Measurements from ENCODE around the gene CCDC169. TPM values are rescaled to one million over a fixed set of nuclear protein-coding genes. Genes with fewer than 3 reads are reported as not detected.
"Not testable (repeated sequence)": the region's sequence is repeated elsewhere in the genome, so short reads cannot be mapped to it uniquely, and the experiment has no call there.

The CCDC169 gene
- total RNA-seq: under 1 TPM; 0.46 to 0.62 TPM

GRCh38 chr13:36297366-36298338 lies at the start of gene CCDC169:
Gene CCDC169 (minus strand): TSS chr13:36297814. CDS start chr13:36297719, 95 bp downstream.
- DNase-seq (ENCODE audit: low spot score in 2 of 2): peak; percentile 55 to 66
- peak; percentile 94 for ATAC-seq
- Mint-ChIP-seq H3K27ac (peak within 1 kb of the TSS in 1 of 2 donors; percentile 22), H3K9me3 (no peaks in the 10 kb centered on the region), H3K36me3 (peaks cover 6% of the 10 kb centered on the region in 2 donors)

GRCh38 chr13:36346222-36347083 lies 48.8 kb upstream of the CCDC169 start, which contains the start of gene SPART:
Gene SPART (minus strand): TSS chr13:36346394. CDS start chr13:36335830, 10,564 bp downstream.
- DNase-seq (ENCODE audit: low spot score in 2 of 2) (peak; percentile 84 to 86), ATAC-seq (peak; percentile 87 to 91)
- peaks cover 0 to 6% of the 10 kb centered on the region in 2 donors for H3K36me3 Mint-ChIP-seq
- H3K27ac Mint-ChIP-seq: peak within 1 kb of the TSS; percentile 92 to 98
- H3K9me3 Mint-ChIP-seq: no peaks in the 10 kb centered on the region

DNA sequence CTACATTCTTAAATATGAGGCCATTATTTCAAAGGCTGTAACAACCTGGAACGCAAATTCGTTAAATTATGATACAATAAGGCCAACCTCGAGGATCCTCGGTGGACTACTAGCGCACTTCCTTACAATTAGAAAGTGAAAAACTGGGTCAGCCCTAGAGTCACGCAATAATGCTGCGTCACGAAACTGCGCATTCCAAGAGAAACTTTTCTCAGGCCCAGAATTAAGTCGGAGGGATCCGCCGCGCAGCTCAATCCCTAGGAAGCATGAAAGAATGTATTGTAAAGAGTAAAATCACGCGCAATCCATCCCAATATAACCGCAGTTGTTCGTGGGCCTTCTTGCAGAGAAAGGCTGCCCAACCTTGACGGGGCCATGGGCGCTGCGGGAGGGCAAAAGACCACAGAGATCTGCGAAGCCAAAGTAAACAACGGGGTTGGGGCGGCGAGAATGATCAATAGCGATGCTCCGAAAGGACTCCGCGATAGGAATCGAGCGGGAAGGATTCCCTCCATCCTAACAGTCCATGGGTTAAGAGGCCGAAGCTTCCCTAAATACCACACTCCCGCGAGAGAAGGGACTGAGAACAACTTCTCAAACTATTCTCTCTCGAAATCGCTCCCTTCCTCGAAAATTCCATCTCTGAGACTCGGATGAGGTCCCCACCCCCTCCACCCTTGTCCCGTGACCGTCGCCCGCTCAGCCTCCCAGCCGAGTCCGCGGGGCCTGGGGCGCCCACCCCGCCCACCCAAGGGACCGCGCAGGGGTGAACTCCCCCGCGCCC lies 48.0 kb upstream of the CCDC169 start:
- DNase-seq (ENCODE audit: low spot score in 2 of 2): peak in 1 of 2 donors; percentile 41
- ATAC-seq: peak; percentile 21 to 25
- peaks cover 0 to 6% of the 10 kb centered on the region in 2 donors for H3K36me3 Mint-ChIP-seq
- no peaks in the 10 kb centered on the region for H3K9me3 Mint-ChIP-seq
- peak overlapping the region; percentile 92 to 94 for H3K27ac Mint-ChIP-seq

DNA sequence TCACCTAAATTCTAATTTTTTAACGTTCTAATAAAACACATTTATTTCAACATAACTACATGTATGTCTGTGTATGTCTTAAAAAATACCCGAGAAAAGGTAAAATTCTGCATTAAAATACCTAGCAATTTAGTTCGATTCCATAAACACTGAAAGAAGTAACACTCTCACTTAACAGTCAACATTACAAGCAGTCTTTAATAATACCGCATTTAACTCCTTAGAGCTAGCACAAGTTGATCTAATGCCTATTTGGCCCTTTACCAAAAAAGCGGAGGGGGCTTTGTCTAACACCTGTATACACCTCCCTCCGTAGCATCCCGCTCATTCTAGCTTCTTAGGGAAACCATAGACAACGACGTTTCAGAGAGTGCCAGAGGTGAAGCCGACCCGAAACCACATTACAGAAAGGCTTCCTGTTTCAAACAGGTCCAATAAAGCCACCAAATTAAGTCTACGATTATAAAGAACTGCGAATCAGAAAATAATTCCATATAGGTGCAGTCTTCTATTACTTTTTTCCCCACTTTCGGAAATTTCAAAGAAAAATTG lies 47.3 kb upstream of the CCDC169 start:
- no peaks in the 10 kb centered on the region for H3K9me3 Mint-ChIP-seq
- peak overlapping the region; percentile 92 to 94 for H3K27ac Mint-ChIP-seq
- ATAC-seq (no peak), DNase-seq (ENCODE audit: low spot score in 2 of 2) (no peak)
- peaks cover 0 to 6% of the 10 kb centered on the region in 2 donors for H3K36me3 Mint-ChIP-seq

- H3K27ac Mint-ChIP-seq: no peak overlapping the region
- H3K36me3 Mint-ChIP-seq: peaks cover 0 to 6% of the 10 kb centered on the region in 2 donors
- DNase-seq (ENCODE audit: low spot score in 2 of 2) (no peak), ATAC-seq (no peak)
- H3K9me3 Mint-ChIP-seq: no peaks in the 10 kb centered on the region
Observed at GRCh38 chr13:36344173-36344572, 46.6 kb upstream of the CCDC169 start.

GRCh38 chr13:36343766-36344165 lies 46.2 kb upstream of the CCDC169 start:
- no peak for ATAC-seq
- peaks cover 0 to 9% of the 10 kb centered on the region in 2 donors for H3K36me3 Mint-ChIP-seq
- peak overlapping the region in 1 of 2 donors; percentile 1 for H3K27ac Mint-ChIP-seq

GRCh38 chr13:36342715-36343114 lies 45.1 kb upstream of the CCDC169 start:
- peaks cover 0 to 15% of the 10 kb centered on the region in 2 donors for H3K36me3 Mint-ChIP-seq
- no peak overlapping the region for H3K27ac Mint-ChIP-seq
- ATAC-seq (no peak), DNase-seq (ENCODE audit: low spot score in 2 of 2) (no peak)
- H3K9me3 Mint-ChIP-seq: no peaks in the 10 kb centered on the region

More at GRCh38 chr13:36343766-36344165, 46.2 kb upstream of the CCDC169 start:
- H3K9me3 Mint-ChIP-seq: no peaks in the 10 kb centered on the region
- no peak for DNase-seq (ENCODE audit: low spot score in 2 of 2)

DNA sequence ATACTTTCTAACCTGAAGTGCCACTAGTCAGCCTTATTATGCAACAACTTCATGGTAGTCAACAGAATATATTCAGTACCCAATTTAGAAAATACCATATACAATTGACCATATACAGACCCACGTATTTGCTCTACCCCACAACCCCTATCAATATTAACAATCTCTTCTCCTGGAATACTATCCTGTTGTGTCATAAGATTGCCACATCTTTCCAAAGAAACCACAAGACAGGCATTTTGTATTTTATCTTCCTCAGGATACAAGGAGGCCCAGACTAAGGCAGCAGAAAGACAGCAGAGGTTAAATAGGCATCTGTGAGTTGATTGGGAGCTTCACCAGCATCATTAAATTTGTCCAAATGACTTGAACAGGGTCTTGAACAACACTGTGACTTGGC lies 44.1 kb upstream of the CCDC169 start:
- no peak for DNase-seq (ENCODE audit: low spot score in 2 of 2)
- H3K36me3 Mint-ChIP-seq: peaks cover 0 to 20% of the 10 kb centered on the region in 2 donors
- H3K9me3 Mint-ChIP-seq: no peaks in the 10 kb centered on the region
- no peak for ATAC-seq
- H3K27ac Mint-ChIP-seq: no peak overlapping the region

DNA sequence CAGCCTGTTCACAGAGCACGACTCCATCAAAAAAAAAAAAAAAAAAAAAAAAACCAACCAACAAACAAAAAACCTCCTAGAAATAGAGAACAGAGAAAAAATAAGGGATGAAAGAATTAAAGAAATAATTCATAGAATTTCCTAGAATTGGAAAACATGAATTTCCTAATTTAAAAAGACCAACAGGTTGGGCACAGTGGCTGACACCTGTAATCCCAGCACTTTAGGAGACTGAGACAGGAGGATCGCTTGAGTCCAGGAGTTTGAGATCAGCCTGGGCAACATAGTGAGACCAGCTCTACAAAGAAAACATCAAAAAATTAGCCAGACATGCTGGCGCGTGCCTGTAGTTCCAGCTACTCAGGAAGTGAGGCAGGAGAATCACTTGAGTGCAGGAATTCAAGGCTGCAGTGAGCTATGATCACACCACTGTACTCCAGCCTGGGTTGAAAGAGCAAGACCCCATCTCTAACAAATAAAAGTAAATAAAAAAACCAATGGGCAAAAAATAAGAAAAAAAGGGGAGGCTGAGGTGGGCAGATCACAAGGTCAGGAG lies 42.1 kb upstream of the CCDC169 start:
- ATAC-seq: no peak
- no peak for DNase-seq (ENCODE audit: low spot score in 2 of 2)
- Mint-ChIP-seq H3K36me3 (peaks cover 0 to 14% of the 10 kb centered on the region in 2 donors), H3K9me3 (no peaks in the 10 kb centered on the region), H3K27ac (no peak overlapping the region)

- DNase-seq (ENCODE audit: low spot score in 2 of 2) (no peak), ATAC-seq (no peak)
- no peak overlapping the region for H3K27ac Mint-ChIP-seq
- H3K36me3 Mint-ChIP-seq: peaks cover 0 to 18% of the 10 kb centered on the region in 2 donors
- H3K9me3 Mint-ChIP-seq: no peaks in the 10 kb centered on the region
Observed at GRCh38 chr13:36337938-36338641, 40.5 kb upstream of the CCDC169 start.

- DNase-seq (ENCODE audit: low spot score in 2 of 2): no peak
- ATAC-seq: peak in 1 of 2 donors; percentile 39
- Mint-ChIP-seq H3K27ac (no peak overlapping the region), H3K36me3 (peaks cover 0 to 14% of the 10 kb centered on the region in 2 donors), H3K9me3 (no peaks in the 10 kb centered on the region)
Observed at GRCh38 chr13:36332986-36333385, 35.4 kb upstream of the CCDC169 start.

- not testable (repeated sequence) for H3K27ac Mint-ChIP-seq; ATAC-seq; DNase-seq (ENCODE audit: low spot score in 2 of 2); H3K9me3 Mint-ChIP-seq
- H3K36me3 Mint-ChIP-seq: peaks cover 0 to 11% of the 10 kb centered on the region in 2 donors
Observed at GRCh38 chr13:36332255-36332654, 34.6 kb upstream of the CCDC169 start.

- Mint-ChIP-seq H3K9me3 (no peaks in the 10 kb centered on the region), H3K27ac (no peak overlapping the region), H3K36me3 (peaks cover 0 to 9% of the 10 kb centered on the region in 2 donors)
- ATAC-seq (no peak), DNase-seq (ENCODE audit: low spot score in 2 of 2) (no peak)
Observed at GRCh38 chr13:36331280-36331679, 33.7 kb upstream of the CCDC169 start.

DNA sequence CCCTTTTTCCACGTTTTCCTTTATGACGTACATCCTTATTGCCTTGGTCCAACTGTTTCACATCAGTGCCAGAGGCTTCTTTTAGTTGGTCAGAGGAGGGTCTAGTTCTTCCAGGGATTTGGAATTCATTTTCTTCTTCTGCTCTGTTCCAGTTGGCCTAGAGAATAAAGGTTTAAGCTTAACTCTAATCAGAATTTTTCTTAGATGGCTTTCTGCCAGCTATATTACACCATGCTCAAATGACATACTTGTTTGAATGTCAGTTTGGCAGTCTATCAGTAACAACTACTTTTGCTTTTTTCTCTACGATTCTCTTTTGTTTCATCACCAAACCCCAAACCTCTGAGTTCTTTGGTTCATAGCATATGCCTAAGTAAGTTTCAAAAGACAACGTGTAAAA lies 31.7 kb upstream of the CCDC169 start:
- Mint-ChIP-seq H3K36me3 (peaks cover 5 to 13% of the 10 kb centered on the region in 2 donors), H3K9me3 (no peaks in the 10 kb centered on the region), H3K27ac (no peak overlapping the region)
- DNase-seq (ENCODE audit: low spot score in 2 of 2) (no peak), ATAC-seq (no peak)

- ATAC-seq (no peak), DNase-seq (ENCODE audit: low spot score in 2 of 2) (no peak)
- no peak overlapping the region for H3K27ac Mint-ChIP-seq
- peaks cover 7 to 10% of the 10 kb centered on the region in 2 donors for H3K36me3 Mint-ChIP-seq
- H3K9me3 Mint-ChIP-seq: no peaks in the 10 kb centered on the region
Observed at GRCh38 chr13:36328821-36329220, 31.2 kb upstream of the CCDC169 start.

Measured in activated naive CD4-positive, alpha-beta T cell treated with anti-CD3 and anti-CD28 coated beads, Interleukin-2, amount 50 U/mL, for 72 hours (primary cell).